Bone marrow (tissue), 2 donors: Measurements from ENCODE around the gene RNF40.
A peak's percentile ranks its signal among the peaks of the same experiment; 100 is the strongest.
"Not testable (repeated sequence)": the region's sequence is repeated elsewhere in the genome, so short reads cannot be mapped to it uniquely, and the experiment has no call there.

Experiments used
- DNase-seq, 2 donors: peaks; one replicate each; lab custom pipeline; 2025; lab: John Stamatoyannopoulos, UW

RNF40 gene

GRCh38 chr16:30782486-30783279 is 20.6 kb downstream of the RNF40 start:
- no peak for DNase-seq

GRCh38 chr16:30783280-30784109 is 21.4 kb downstream of the RNF40 start:
- DNase-seq = no peak

GRCh38 chr16:30784215-30784614 is 22.1 kb downstream of the RNF40 start:
- no peak for DNase-seq

GRCh38 chr16:30785126-30786106 is 23.3 kb downstream of the RNF40 start:
- DNase-seq = no peak

GRCh38 chr16:30786115-30786935 is 24.2 kb downstream of the RNF40 start:
- DNase-seq = no peak

- peak; percentile 22 to 41 for DNase-seq
Observed at GRCh38 chr16:30786936-30787612, 25.0 kb downstream of the RNF40 start, which contains the start of gene ZNF629. TSS of gene ZNF629 (minus strand) at chr16:30787205. CDS start at chr16:30784482, 2,723 bp downstream.

GRCh38 chr16:30787613-30788378 is 25.7 kb downstream of the RNF40 start:
- DNase-seq = no peak

GRCh38 chr16:30793508-30794069 is 31.5 kb downstream of the RNF40 start:
- DNase-seq = no peak

- no peak for DNase-seq
Observed at GRCh38 chr16:30794634-30795033, 32.5 kb downstream of the RNF40 start.

GRCh38 chr16:30797670-30798309 is 35.7 kb downstream of the RNF40 start:
- DNase-seq = no peak

- DNase-seq = no peak
Observed at GRCh38 chr16:30802936-30803335, 40.8 kb downstream of the RNF40 start.

GRCh38 chr16:30805056-30805369 is 42.9 kb downstream of the RNF40 start:
- DNase-seq = no peak

- DNase-seq = peak; percentile 40 to 44
Observed at GRCh38 chr16:30805370-30806169, 43.4 kb downstream of the RNF40 start.

- no peak for DNase-seq
Observed at GRCh38 chr16:30808146-30808545, 46.0 kb downstream of the RNF40 start.

- DNase-seq = not testable (repeated sequence)
Observed at GRCh38 chr16:30808890-30809426, 46.8 kb downstream of the RNF40 start.

- not testable (repeated sequence) for DNase-seq
Observed at GRCh38 chr16:30809675-30810074, 47.6 kb downstream of the RNF40 start.

- no peak for DNase-seq
Observed at GRCh38 chr16:30813821-30814189, 51.7 kb downstream of the RNF40 start.

- DNase-seq = no peak
Observed at GRCh38 chr16:30816769-30817168, 54.6 kb downstream of the RNF40 start.
